ENCODE measurements around the gene NEK7.

DNA sequence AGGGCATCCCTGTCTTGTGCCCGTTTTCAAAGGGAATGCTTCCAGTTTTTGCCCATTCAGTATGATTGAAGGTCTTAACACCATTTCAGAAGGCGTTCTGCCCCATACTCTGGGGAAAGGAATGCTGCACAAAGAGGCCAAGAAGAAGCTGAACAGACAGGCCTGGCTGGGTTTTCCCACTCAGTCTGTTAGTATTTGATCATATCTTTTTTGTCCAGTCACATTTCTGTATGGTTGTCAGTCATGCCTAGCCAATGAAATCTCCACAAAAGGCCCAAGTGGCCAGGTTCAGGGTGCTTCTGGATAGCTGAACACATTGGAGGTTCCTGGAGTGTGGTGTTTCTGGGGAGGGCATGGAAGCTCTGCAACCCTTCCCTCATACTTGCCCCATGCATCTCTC lies 72.1 kb downstream of the NEK7 start:
- TF ChIP-seq CTCF (IDR thresholded peaks at IDR 0.05) = no peak
- no peak for TF ChIP-seq POLR2A (IDR thresholded peaks at IDR 0.05)

Data from uterus (tissue), 2 donors.